ENCODE measurements around the gene MYOCD. TPM values are rescaled to one million over a fixed set of nuclear protein-coding genes. Genes with fewer than 3 reads are reported as not detected.
"Not testable (repeated sequence)": the region's sequence is repeated elsewhere in the genome, so short reads cannot be mapped to it uniquely, and the experiment has no call there.

MYOCD gene
- total RNA-seq, 1 donor from 2014 or later, result not detected

GRCh38 chr17:12631076-12631475, 34.6 kb upstream of the MYOCD start:
- no peaks in the 10 kb centered on the region for H3K36me3 Mint-ChIP-seq (ENCODE audit: low read depth)
- H3K9me3 Mint-ChIP-seq, result peaks cover 19% of the 10 kb centered on the region

GRCh38 chr17:12632785-12633184, 32.9 kb upstream of the MYOCD start:
- Mint-ChIP-seq H3K9me3 (peaks cover 15% of the 10 kb centered on the region), H3K27ac (no peak overlapping the region), H3K36me3 (ENCODE audit: low read depth) (no peaks in the 10 kb centered on the region), H3K4me1 (ENCODE audit: low read depth) (no peaks in the 10 kb centered on the region), H3K4me3 (no peak overlapping the region), H3K27me3 (ENCODE audit: insufficient read depth) (no peaks in the 10 kb centered on the region)
- intact Hi-C loops (cut with micrococcal nuclease), result no loop called here
- DNase-seq (ENCODE audit: low spot score), result no peak

More at GRCh38 chr17:12631076-12631475, 34.6 kb upstream of the MYOCD start:
- Mint-ChIP-seq H3K4me1 (ENCODE audit: low read depth) (no peaks in the 10 kb centered on the region), H3K27ac (no peak overlapping the region), H3K4me3 (no peak overlapping the region), H3K27me3 (ENCODE audit: insufficient read depth) (no peaks in the 10 kb centered on the region)
- no peak for DNase-seq (ENCODE audit: low spot score)
- intact Hi-C loops (cut with micrococcal nuclease), result no loop called here

- no peaks in the 10 kb centered on the region for H3K27me3 Mint-ChIP-seq (ENCODE audit: insufficient read depth)
- H3K27ac Mint-ChIP-seq, result no peak overlapping the region
- peaks cover 24% of the 10 kb centered on the region for H3K9me3 Mint-ChIP-seq
- DNase-seq (ENCODE audit: low spot score), result no peak
- intact Hi-C loops (cut with micrococcal nuclease), result no loop called here
- H3K36me3 Mint-ChIP-seq (ENCODE audit: low read depth), result no peaks in the 10 kb centered on the region
- no peak overlapping the region for H3K4me3 Mint-ChIP-seq
- H3K4me1 Mint-ChIP-seq (ENCODE audit: low read depth), result no peaks in the 10 kb centered on the region
These were observed 30.8 kb upstream of the MYOCD start for GRCh38 chr17:12634789-12635414.

- H3K27me3 Mint-ChIP-seq (ENCODE audit: insufficient read depth); H3K27ac Mint-ChIP-seq; H3K4me1 Mint-ChIP-seq (ENCODE audit: low read depth); DNase-seq (ENCODE audit: low spot score); intact Hi-C loops (cut with micrococcal nuclease); H3K36me3 Mint-ChIP-seq (ENCODE audit: low read depth); H3K4me3 Mint-ChIP-seq: not testable (repeated sequence)
- H3K9me3 Mint-ChIP-seq, result peaks cover 24% of the 10 kb centered on the region
These were observed 29.7 kb upstream of the MYOCD start for GRCh38 chr17:12635996-12636395.

GRCh38 chr17:12637015-12637414, 28.7 kb upstream of the MYOCD start:
- Mint-ChIP-seq H3K9me3 (peaks cover 24% of the 10 kb centered on the region), H3K4me3 (no peak overlapping the region), H3K27ac (no peak overlapping the region), H3K36me3 (ENCODE audit: low read depth) (no peaks in the 10 kb centered on the region), H3K4me1 (ENCODE audit: low read depth) (no peaks in the 10 kb centered on the region), H3K27me3 (ENCODE audit: insufficient read depth) (no peaks in the 10 kb centered on the region)
- DNase-seq (ENCODE audit: low spot score), result no peak
- intact Hi-C loops (cut with micrococcal nuclease), result no loop called here

- DNase-seq (ENCODE audit: low spot score), result no peak
- Mint-ChIP-seq H3K36me3 (ENCODE audit: low read depth) (no peaks in the 10 kb centered on the region), H3K4me3 (no peak overlapping the region), H3K9me3 (peaks cover 24% of the 10 kb centered on the region), H3K27me3 (ENCODE audit: insufficient read depth) (no peaks in the 10 kb centered on the region), H3K27ac (no peak overlapping the region), H3K4me1 (ENCODE audit: low read depth) (no peaks in the 10 kb centered on the region)
- intact Hi-C loops (cut with micrococcal nuclease), result no loop called here
These were observed 27.7 kb upstream of the MYOCD start for GRCh38 chr17:12637745-12638651.

GRCh38 chr17:12640364-12640763, 25.3 kb upstream of the MYOCD start:
- no peaks in the 10 kb centered on the region for H3K4me1 Mint-ChIP-seq (ENCODE audit: low read depth)
- no peak for DNase-seq (ENCODE audit: low spot score)
- H3K4me3 Mint-ChIP-seq, result no peak overlapping the region
- intact Hi-C loops (cut with micrococcal nuclease), result no loop called here
- peaks cover 22% of the 10 kb centered on the region for H3K9me3 Mint-ChIP-seq
- H3K27me3 Mint-ChIP-seq (ENCODE audit: insufficient read depth), result no peaks in the 10 kb centered on the region
- no peaks in the 10 kb centered on the region for H3K36me3 Mint-ChIP-seq (ENCODE audit: low read depth)
- H3K27ac Mint-ChIP-seq, result no peak overlapping the region

- Mint-ChIP-seq H3K4me3 (no peak overlapping the region), H3K9me3 (peaks cover 17% of the 10 kb centered on the region), H3K4me1 (ENCODE audit: low read depth) (no peaks in the 10 kb centered on the region), H3K36me3 (ENCODE audit: low read depth) (no peaks in the 10 kb centered on the region), H3K27ac (no peak overlapping the region), H3K27me3 (ENCODE audit: insufficient read depth) (no peaks in the 10 kb centered on the region)
- DNase-seq (ENCODE audit: low spot score), result no peak
- intact Hi-C loops (cut with micrococcal nuclease), result no loop called here
These were observed 24.6 kb upstream of the MYOCD start for GRCh38 chr17:12641084-12641483.

- no peaks in the 10 kb centered on the region for H3K4me1 Mint-ChIP-seq (ENCODE audit: low read depth)
- H3K36me3 Mint-ChIP-seq (ENCODE audit: low read depth), result no peaks in the 10 kb centered on the region
- no peak overlapping the region for H3K27ac Mint-ChIP-seq
- no peaks in the 10 kb centered on the region for H3K27me3 Mint-ChIP-seq (ENCODE audit: insufficient read depth)
- DNase-seq (ENCODE audit: low spot score), result no peak
- H3K4me3 Mint-ChIP-seq, result no peak overlapping the region
- peaks cover 20% of the 10 kb centered on the region for H3K9me3 Mint-ChIP-seq
- intact Hi-C loops (cut with micrococcal nuclease), result no loop called here
These were observed 23.7 kb upstream of the MYOCD start for GRCh38 chr17:12642034-12642433.

GRCh38 chr17:12643822-12644221, 21.9 kb upstream of the MYOCD start:
- H3K36me3 Mint-ChIP-seq (ENCODE audit: low read depth), result no peaks in the 10 kb centered on the region
- intact Hi-C loops (cut with micrococcal nuclease), result no loop called here
- H3K27me3 Mint-ChIP-seq (ENCODE audit: insufficient read depth), result no peaks in the 10 kb centered on the region
- no peak overlapping the region for H3K27ac Mint-ChIP-seq
- no peak for DNase-seq (ENCODE audit: low spot score)
- H3K9me3 Mint-ChIP-seq, result peaks cover 11% of the 10 kb centered on the region
- H3K4me1 Mint-ChIP-seq (ENCODE audit: low read depth), result no peaks in the 10 kb centered on the region
- no peak overlapping the region for H3K4me3 Mint-ChIP-seq

- no peak overlapping the region for H3K27ac Mint-ChIP-seq
- intact Hi-C loops (cut with micrococcal nuclease), result no loop called here
- peaks cover 1% of the 10 kb centered on the region for H3K27me3 Mint-ChIP-seq (ENCODE audit: insufficient read depth)
- DNase-seq (ENCODE audit: low spot score), result no peak
- H3K9me3 Mint-ChIP-seq, result peaks cover 6% of the 10 kb centered on the region
- H3K36me3 Mint-ChIP-seq (ENCODE audit: low read depth), result no peaks in the 10 kb centered on the region
- H3K4me3 Mint-ChIP-seq, result no peak overlapping the region
- no peaks in the 10 kb centered on the region for H3K4me1 Mint-ChIP-seq (ENCODE audit: low read depth)
These were observed 21.1 kb upstream of the MYOCD start for GRCh38 chr17:12644623-12645022.

GRCh38 chr17:12646761-12647422, 18.8 kb upstream of the MYOCD start:
- Mint-ChIP-seq H3K27me3 (ENCODE audit: insufficient read depth) (peaks cover 1% of the 10 kb centered on the region), H3K27ac (no peak overlapping the region), H3K4me1 (ENCODE audit: low read depth) (no peaks in the 10 kb centered on the region), H3K4me3 (no peak overlapping the region), H3K9me3 (peaks cover 6% of the 10 kb centered on the region), H3K36me3 (ENCODE audit: low read depth) (no peaks in the 10 kb centered on the region)
- no peak for DNase-seq (ENCODE audit: low spot score)
- intact Hi-C loops (cut with micrococcal nuclease), result no loop called here

GRCh38 chr17:12648498-12648897, 17.2 kb upstream of the MYOCD start:
- no peaks in the 10 kb centered on the region for H3K36me3 Mint-ChIP-seq (ENCODE audit: low read depth)
- no peak overlapping the region for H3K4me3 Mint-ChIP-seq
- peaks cover 6% of the 10 kb centered on the region for H3K9me3 Mint-ChIP-seq
- no peaks in the 10 kb centered on the region for H3K4me1 Mint-ChIP-seq (ENCODE audit: low read depth)
- H3K27me3 Mint-ChIP-seq (ENCODE audit: insufficient read depth), result peaks cover 1% of the 10 kb centered on the region
- intact Hi-C loops (cut with micrococcal nuclease), result no loop called here
- no peak for DNase-seq (ENCODE audit: low spot score)
- H3K27ac Mint-ChIP-seq, result no peak overlapping the region
